Glutamatergic neuron (in vitro differentiated cells): ENCODE results near the gene CAPN5. TPM values are rescaled to one million over a fixed set of nuclear protein-coding genes. Genes with fewer than 3 reads are reported as not detected.

ENCODE experiments used
- DNase-seq: peaks from one replicate; pipeline ENCODE4 v3.0.0; 2022
- H3K27ac Mint-ChIP-seq: one replicate; pipeline ENCODE4 v1.8.0; 2020; ENCODE audit warnings: mild to moderate bottlenecking, mixed read lengths, inconsistent platforms; ENCODE audit not compliant: unreplicated experiment
- H3K27me3 Mint-ChIP-seq: one replicate; pipeline ENCODE4 v1.8.0; 2020; ENCODE audit warnings: mild to moderate bottlenecking, moderate library complexity, mixed read lengths, inconsistent platforms; ENCODE audit not compliant: unreplicated experiment
- H3K36me3 Mint-ChIP-seq: one replicate; pipeline ENCODE4 v1.8.0; 2020; ENCODE audit warnings: mild to moderate bottlenecking, mixed read lengths, inconsistent platforms; ENCODE audit not compliant: unreplicated experiment
- H3K4me1 Mint-ChIP-seq: one replicate; pipeline ENCODE4 v1.8.0; 2020; ENCODE audit warnings: mild to moderate bottlenecking, low read depth, mixed read lengths, inconsistent platforms; ENCODE audit not compliant: unreplicated experiment
- H3K4me3 Mint-ChIP-seq: one replicate; pipeline ENCODE4 v1.8.0; 2020; ENCODE audit warnings: mild to moderate bottlenecking, mixed read lengths, inconsistent platforms; ENCODE audit not compliant: unreplicated experiment
- H3K9me3 Mint-ChIP-seq: one replicate; pipeline ENCODE4 v1.8.0; 2020; ENCODE audit warnings: mild to moderate bottlenecking, moderate library complexity, mixed read lengths, inconsistent platforms; ENCODE audit not compliant: unreplicated experiment
- total RNA-seq: library from RNA; stranded (reverse); fragmentation: NEBNext Ultra II Directional; extraction: Animal tissue kit (Norgen Biotek cat#: 25700); gene quantifications from one replicate; pipeline ENCODE4 v1.2.1, GENCODE V29; 2021; ENCODE audit not compliant: unreplicated experiment
- TF ChIP-seq, protein P1 (sequence below): fragments of 200-600 bp; sonication (generic); IDR thresholded peaks from one replicate; pipeline ENCODE4 v1.5.0; 2021; ENCODE audit not compliant: partially characterized antibody, unreplicated experiment

CAPN5 gene
- total RNA-seq, 1 donor from 2014 or later = 45.0 TPM

DNA sequence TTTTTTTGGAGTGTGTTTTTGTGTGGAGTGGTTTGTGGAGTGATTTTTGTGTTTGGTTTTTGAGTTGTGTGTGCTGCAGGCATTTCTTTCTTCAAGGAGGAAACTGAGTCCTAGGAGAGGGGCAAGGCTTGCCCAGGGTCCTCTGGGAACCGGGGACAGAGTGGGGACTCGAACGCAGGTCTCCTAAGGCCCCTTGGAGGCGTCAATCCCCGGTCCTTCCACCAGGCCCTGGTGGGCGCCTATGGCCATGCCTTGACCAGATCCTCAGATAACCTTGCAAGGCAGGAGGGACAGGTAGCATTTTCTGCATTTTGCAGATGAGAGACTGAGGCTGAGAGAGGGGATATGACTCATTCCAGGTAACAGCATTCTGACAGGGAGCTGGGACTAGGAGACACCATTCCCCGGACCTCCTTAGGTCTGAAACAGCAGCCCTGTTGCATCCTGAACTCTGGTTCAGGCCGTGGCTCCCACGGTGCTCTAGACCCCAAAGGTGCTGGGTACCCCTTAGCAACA is 100.4 kb downstream of the CAPN5 start:
- TF ChIP-seq, protein P1, sequence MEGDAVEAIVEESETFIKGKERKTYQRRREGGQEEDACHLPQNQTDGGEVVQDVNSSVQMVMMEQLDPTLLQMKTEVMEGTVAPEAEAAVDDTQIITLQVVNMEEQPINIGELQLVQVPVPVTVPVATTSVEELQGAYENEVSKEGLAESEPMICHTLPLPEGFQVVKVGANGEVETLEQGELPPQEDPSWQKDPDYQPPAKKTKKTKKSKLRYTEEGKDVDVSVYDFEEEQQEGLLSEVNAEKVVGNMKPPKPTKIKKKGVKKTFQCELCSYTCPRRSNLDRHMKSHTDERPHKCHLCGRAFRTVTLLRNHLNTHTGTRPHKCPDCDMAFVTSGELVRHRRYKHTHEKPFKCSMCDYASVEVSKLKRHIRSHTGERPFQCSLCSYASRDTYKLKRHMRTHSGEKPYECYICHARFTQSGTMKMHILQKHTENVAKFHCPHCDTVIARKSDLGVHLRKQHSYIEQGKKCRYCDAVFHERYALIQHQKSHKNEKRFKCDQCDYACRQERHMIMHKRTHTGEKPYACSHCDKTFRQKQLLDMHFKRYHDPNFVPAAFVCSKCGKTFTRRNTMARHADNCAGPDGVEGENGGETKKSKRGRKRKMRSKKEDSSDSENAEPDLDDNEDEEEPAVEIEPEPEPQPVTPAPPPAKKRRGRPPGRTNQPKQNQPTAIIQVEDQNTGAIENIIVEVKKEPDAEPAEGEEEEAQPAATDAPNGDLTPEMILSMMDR = no peak
- peaks cover 7% of the 10 kb centered on the region for H3K27me3 Mint-ChIP-seq
- H3K27ac Mint-ChIP-seq = no peak overlapping the region
- no peaks in the 10 kb centered on the region for H3K36me3 Mint-ChIP-seq
- no peaks in the 10 kb centered on the region for H3K9me3 Mint-ChIP-seq
- H3K4me3 Mint-ChIP-seq = no peak overlapping the region
- no peak for DNase-seq
- H3K4me1 Mint-ChIP-seq = peaks cover 14% of the 10 kb centered on the region

DNA sequence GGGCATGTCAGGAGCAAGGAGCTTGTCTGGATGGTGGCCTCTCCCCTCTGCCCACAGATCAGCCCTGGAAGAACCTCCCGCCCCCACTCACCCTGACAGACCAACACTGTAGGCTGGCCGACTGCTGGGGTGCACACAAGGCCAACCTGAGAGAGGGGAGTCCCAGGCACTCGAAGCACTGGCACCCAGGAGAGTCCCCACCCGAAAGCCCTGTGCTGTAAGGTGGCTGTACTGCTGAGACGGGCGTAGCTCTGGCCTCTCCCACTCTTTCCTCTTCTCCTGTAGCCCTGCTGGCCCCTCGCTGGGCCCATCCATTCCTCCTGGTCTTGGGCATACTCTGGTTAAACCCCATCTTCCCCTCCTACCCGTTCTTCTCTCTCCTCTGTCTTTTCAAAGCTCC is 101.0 kb downstream of the CAPN5 start:
- Mint-ChIP-seq H3K4me3 (no peak overlapping the region), H3K27ac (no peak overlapping the region)
- DNase-seq = no peak

DNA sequence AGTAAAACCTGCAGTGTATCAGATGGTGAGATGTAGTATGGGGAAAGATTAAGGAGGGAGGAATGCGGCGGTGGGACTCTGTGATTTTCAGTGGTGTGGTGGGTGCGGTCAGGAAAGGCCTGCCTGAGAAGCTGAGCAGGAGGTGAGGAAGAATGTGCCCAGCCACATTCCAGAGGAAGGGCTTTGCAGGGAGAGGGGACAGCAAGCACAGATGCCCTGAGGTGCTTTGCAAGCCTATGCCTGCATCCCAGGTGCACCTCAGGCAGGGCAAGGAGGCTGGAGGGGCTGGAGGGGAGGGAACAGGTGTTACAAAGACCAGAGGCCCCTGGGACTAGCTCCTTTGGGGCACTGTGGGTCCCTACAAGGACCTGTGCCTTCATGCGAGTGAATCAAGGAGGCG is 103.3 kb downstream of the CAPN5 start:
- no peak for DNase-seq
- TF ChIP-seq, protein P1 = no peak
- Mint-ChIP-seq H3K27me3 (peaks cover 11% of the 10 kb centered on the region), H3K4me1 (peaks cover 19% of the 10 kb centered on the region), H3K36me3 (no peaks in the 10 kb centered on the region), H3K4me3 (no peak overlapping the region), H3K9me3 (peaks cover 2% of the 10 kb centered on the region), H3K27ac (no peak overlapping the region)

More for the DNA sequence above, 101.0 kb downstream of the CAPN5 start:
- Mint-ChIP-seq H3K4me1 (peaks cover 15% of the 10 kb centered on the region), H3K9me3 (no peaks in the 10 kb centered on the region), H3K27me3 (peaks cover 5% of the 10 kb centered on the region), H3K36me3 (no peaks in the 10 kb centered on the region)
- TF ChIP-seq, protein P1 = no peak

DNA sequence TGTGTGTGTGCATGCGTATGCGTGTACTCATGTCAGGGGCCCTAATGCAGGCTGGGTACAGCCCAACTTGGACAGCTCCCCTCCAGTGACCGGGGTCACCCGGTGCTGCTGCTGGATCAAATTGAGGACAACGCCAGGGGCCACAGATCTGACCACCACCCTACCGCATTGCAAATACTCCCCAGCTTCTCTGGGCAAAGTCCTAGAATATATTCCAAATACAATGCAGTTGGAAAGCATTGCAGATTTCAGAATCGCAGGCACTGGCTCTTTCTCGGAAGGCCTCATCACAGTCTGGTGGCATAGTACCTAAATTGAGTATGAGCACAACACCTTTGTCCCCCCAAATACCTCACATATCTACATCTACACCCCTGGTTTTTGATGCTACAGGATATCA is 104.5 kb downstream of the CAPN5 start:
- H3K27ac Mint-ChIP-seq = no peak overlapping the region
- peaks cover 4% of the 10 kb centered on the region for H3K9me3 Mint-ChIP-seq
- peaks cover 21% of the 10 kb centered on the region for H3K4me1 Mint-ChIP-seq
- H3K27me3 Mint-ChIP-seq = peaks cover 11% of the 10 kb centered on the region
- H3K4me3 Mint-ChIP-seq = no peak overlapping the region
- DNase-seq = no peak
- no peaks in the 10 kb centered on the region for H3K36me3 Mint-ChIP-seq
- TF ChIP-seq, protein P1 = no peak

DNA sequence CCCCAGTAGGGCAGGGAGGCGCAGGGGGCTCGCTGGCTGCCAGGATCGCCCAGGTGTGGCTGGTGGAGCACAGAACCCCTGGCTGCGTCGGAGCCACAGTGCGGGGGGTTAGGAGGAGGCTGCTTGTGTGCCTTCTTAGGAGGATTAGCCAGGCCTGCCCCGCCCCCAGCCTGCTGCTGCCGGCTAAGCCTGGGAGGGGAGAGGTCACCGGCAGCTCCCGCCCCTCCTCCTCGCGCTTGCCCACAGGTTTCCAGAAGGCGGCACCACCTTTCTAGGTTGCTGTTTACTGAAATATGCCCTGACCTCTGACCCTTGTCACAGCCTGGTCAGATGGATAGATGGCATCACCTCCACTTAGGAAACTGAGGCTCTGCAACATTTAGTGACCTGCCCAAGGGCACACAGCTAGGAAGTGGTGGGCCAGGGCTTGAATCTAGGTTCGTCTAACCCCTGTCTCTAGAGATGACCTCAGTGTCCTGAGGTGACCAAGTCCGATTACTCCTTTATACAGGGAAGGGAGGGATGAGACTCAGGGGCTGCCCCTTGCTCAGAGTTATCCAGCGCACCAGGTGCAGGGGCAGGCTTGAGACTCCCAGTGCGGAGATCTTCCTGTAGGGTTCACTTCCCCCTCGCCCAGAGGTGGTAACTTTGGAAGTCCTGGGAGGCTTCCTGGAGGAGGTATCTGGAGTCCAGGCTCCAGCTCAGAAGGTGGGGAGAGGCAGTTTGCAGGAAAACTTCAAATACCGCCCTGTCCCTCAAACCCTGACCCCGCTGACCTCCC is 105.3 kb downstream of the CAPN5 start:
- TF ChIP-seq, protein P1 = no peak
- no peaks in the 10 kb centered on the region for H3K36me3 Mint-ChIP-seq
- no peak overlapping the region for H3K4me3 Mint-ChIP-seq
- peaks cover 21% of the 10 kb centered on the region for H3K4me1 Mint-ChIP-seq
- no peak overlapping the region for H3K27ac Mint-ChIP-seq
- peaks cover 10% of the 10 kb centered on the region for H3K27me3 Mint-ChIP-seq
- H3K9me3 Mint-ChIP-seq = peaks cover 5% of the 10 kb centered on the region
- DNase-seq = peak; percentile 77
